Measurements from ENCODE around the gene GFY. TPM values are rescaled to one million over a fixed set of nuclear protein-coding genes. Genes with fewer than 3 reads are reported as not detected.

GFY gene, protein sequence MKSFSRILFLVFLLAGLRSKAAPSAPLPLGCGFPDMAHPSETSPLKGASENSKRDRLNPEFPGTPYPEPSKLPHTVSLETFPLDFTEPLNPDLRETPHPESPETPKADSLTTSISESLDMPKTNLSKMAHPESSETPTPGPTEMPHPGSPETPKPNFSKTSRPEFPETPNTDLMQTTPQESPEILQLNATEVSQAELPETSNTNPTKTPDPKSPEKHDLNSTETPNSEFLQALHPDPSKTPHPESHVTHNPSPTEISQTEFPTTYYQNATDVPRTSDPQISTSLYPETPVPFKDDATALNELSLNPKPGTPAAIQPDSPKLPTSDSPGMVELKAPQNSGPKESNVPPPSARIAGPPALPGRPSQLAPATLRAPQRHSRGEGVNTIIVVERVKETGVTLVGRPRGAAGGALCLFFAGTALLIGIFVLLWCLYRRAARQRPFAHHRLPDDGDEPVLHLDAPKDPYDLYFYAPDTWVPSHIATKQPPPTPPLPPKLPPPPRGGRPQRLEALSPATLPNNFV
- 0.35 TPM for polyA plus RNA-seq (2013, experiment 1 of 2)
- 1.3 TPM for polyA plus RNA-seq (2013, experiment 2 of 2)

DNA sequence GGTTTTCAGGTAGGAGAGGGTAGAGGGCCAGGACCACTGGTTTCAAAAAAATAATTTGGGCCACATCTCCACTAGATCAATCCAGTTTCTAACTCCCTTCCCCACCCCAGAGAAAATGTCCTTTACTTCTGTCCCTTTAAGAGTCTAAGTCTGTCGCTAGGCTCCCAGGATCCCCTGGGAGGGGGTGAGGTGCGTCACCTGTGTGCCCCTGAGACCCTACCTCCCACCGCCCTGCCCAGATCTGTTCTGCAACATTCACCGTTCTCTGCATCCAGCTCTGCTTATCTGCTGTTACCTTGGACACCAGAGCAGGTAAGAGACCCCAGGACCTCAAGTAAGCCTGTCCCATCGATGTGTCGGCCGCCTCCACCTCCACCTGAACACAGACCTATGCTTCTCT is at the start of gene GFY:
GFY (plus strand) TSS at position 211 of the 400 bp plus-strand sequence. CDS start 1,043 bp downstream, outside the sequence.
- H3K36me3 ChIP-seq (ENCODE audit: insufficient read depth, low read length): no peaks in the 10 kb centered on the region
- no peak within 1 kb of the TSS for H3K9ac ChIP-seq (ENCODE audit: low read depth, low read length)
- H3K27me3 ChIP-seq (ENCODE audit: insufficient read depth, low read length): peaks cover 88% of the 10 kb centered on the region
- no peaks in the 10 kb centered on the region for H3K9me3 ChIP-seq (ENCODE audit: insufficient read depth, low read depth, low read length)
- H3K4me1 ChIP-seq (ENCODE audit: insufficient read depth, low read length): peaks cover 24% of the 10 kb centered on the region; the same call in 1 of the 2 replicates
- 34% methylated on average over 7 of the region's 7 CpGs for WGBS
- H3K27ac ChIP-seq (ENCODE audit: low read depth, low read length): no peak within 1 kb of the TSS
- H3K4me3 ChIP-seq (ENCODE audit: low read length): peak within 1 kb of the TSS; percentile 39

DNA sequence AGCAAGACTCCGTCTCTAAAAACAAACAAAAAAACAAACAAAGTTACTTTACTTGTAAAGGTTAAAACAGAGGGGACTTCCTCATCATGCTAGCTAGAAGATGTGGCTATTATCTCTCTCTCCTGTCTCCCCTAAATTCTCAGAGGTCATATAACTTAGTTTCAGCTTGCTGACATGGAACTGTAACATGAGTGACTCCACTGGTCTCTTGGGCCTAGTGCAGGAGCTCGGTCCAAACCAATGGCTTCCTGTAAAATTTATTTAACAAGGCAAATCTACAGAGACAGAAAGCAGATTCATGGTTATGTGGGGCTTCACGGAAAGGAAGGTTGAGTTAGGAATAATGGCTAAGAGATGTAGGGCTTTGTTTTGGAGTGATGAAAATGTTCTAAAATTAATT is 46.7 kb upstream of the GFY start:
- Histone ChIP-seq H3K4me3 (ENCODE audit: low read length) (no peak overlapping the region), H3K36me3 (ENCODE audit: insufficient read depth, low read length) (no peaks in the 10 kb centered on the region), H3K4me1 (ENCODE audit: insufficient read depth, low read length) (no peaks in the 10 kb centered on the region), H3K27ac (ENCODE audit: low read depth, low read length) (no peak overlapping the region), H3K27me3 (ENCODE audit: insufficient read depth, low read length) (no peaks in the 10 kb centered on the region), H3K9ac (ENCODE audit: low read depth, low read length) (no peak overlapping the region), H3K9me3 (ENCODE audit: insufficient read depth, low read depth, low read length) (peaks cover 6% of the 10 kb centered on the region)
- 93% methylated on average over 3 of the region's 3 CpGs for WGBS

DNA sequence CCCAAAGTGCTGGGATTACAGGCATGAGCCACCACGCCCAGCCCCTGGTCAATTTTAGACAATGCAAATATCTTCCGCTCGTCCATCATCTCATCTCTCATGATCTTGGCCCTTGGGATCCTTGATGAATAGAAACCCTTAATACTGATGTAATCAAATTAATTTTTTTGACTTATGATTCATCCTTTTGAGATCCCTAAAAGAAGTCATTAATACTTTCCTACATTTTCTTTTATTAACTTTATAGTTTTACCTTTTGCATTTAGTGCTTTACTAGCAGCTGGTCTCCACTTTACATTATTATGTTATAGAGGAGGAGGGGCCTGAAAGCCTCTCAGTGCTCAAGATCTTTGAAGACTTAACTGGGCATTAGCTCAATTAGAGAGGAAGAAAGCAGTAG is 44.8 kb upstream of the GFY start:
- peaks cover 8% of the 10 kb centered on the region for H3K9me3 ChIP-seq (ENCODE audit: insufficient read depth, low read depth, low read length)
- H3K4me3 ChIP-seq (ENCODE audit: low read length): no peak overlapping the region
- 95% methylated on average over 3 of the region's 3 CpGs for WGBS
- H3K4me1 ChIP-seq (ENCODE audit: insufficient read depth, low read length): no peaks in the 10 kb centered on the region
- no peak overlapping the region for H3K27ac ChIP-seq (ENCODE audit: low read depth, low read length)
- no peaks in the 10 kb centered on the region for H3K36me3 ChIP-seq (ENCODE audit: insufficient read depth, low read length)
- no peaks in the 10 kb centered on the region for H3K27me3 ChIP-seq (ENCODE audit: insufficient read depth, low read length)
- no peak overlapping the region for H3K9ac ChIP-seq (ENCODE audit: low read depth, low read length)

DNA sequence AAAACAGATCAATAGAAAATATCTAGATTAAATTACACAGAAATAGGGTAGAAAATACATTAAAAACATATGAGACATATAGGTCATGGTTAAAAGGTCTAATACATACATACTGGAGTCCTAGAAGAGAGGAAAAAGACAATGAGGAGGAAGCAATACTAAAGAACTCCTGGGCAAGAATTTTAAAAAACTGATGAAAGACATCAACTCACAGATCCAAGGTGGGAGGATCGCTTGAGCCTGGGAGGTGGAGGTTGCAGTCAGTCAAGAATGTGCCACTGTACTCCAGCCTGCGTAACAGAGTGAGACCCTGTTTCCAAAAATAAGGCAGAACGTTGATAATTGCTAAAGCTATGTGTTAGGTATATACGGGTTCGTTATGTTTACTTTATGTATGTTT is 42.5 kb upstream of the GFY start:
- Histone ChIP-seq H3K27ac (ENCODE audit: low read depth, low read length) (no peak overlapping the region), H3K36me3 (ENCODE audit: insufficient read depth, low read length) (no peaks in the 10 kb centered on the region), H3K4me1 (ENCODE audit: insufficient read depth, low read length) (no peaks in the 10 kb centered on the region), H3K9ac (ENCODE audit: low read depth, low read length) (no peak overlapping the region), H3K27me3 (ENCODE audit: insufficient read depth, low read length) (no peaks in the 10 kb centered on the region), H3K4me3 (ENCODE audit: low read length) (no peak overlapping the region), H3K9me3 (ENCODE audit: insufficient read depth, low read depth, low read length) (peaks cover 8% of the 10 kb centered on the region)
- WGBS: 90% methylated on average over 5 of the region's 5 CpGs

DNA sequence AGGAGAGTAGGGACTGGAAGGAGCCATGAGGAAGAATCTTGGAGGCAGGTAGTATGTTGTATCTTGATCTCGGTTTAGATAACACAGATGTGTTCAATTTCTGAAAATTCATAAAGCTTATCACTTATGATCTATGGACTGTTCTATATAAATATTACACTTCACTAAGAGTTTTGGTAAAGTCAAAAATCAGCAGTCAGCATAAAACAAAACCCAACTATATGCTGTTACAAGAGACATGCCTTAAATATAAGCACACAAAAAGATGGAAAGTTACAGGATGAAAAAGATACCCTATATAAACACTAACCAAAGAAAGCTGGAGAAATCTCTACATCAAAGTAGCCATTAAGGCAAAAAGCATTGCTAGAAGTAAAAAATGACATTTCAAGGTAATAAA is 41.6 kb upstream of the GFY start:
- H3K27ac ChIP-seq (ENCODE audit: low read depth, low read length): no peak overlapping the region
- H3K9me3 ChIP-seq (ENCODE audit: insufficient read depth, low read depth, low read length): peaks cover 8% of the 10 kb centered on the region
- no peak overlapping the region for H3K4me3 ChIP-seq (ENCODE audit: low read length)
- H3K4me1 ChIP-seq (ENCODE audit: insufficient read depth, low read length): no peaks in the 10 kb centered on the region
- H3K27me3 ChIP-seq (ENCODE audit: insufficient read depth, low read length): no peaks in the 10 kb centered on the region
- H3K36me3 ChIP-seq (ENCODE audit: insufficient read depth, low read length): no peaks in the 10 kb centered on the region
- H3K9ac ChIP-seq (ENCODE audit: low read depth, low read length): no peak overlapping the region
- no CpG with 5 or more reads among the region's 1 CpG for WGBS

DNA sequence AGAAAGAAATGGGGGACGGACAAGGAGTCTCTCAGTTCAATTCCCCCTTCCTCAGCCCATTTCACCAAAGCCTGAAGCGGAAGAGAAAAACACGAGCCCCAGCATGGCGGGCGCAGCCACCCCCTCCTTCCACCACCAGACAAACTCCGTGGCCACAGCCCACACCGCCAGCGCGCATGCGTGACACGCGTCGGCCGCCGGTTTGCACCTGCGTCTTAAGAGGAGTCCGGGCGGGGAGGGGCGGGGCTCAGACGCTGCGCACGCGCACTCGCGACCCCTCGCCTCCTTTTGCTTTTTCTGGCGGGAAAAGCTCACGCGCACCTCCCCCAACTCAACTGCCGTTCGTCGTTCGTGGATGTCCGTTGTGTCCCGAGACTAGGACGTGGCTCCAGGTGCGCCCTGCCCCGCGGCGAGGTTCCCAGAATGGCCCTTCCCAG is 37.2 kb upstream of the GFY start, which contains the start of gene KASH5:
KASH5 (plus strand) TSS at position 314 of the 437 bp plus-strand sequence. CDS start 2,635 bp downstream, outside the sequence.
- WGBS: 91% methylated on average over 40 of the region's 40 CpGs
- Histone ChIP-seq H3K9me3 (ENCODE audit: insufficient read depth, low read depth, low read length) (0 out of 2 replicates have a peak, but pooled peaks cover 3% of the 10 kb centered on the region), H3K4me1 (ENCODE audit: insufficient read depth, low read length) (no peaks in the 10 kb centered on the region), H3K27ac (ENCODE audit: low read depth, low read length) (no peak within 1 kb of the TSS), H3K36me3 (ENCODE audit: insufficient read depth, low read length) (no peaks in the 10 kb centered on the region), H3K4me3 (ENCODE audit: low read length) (no peak within 1 kb of the TSS), H3K27me3 (ENCODE audit: insufficient read depth, low read length) (no peaks in the 10 kb centered on the region), H3K9ac (ENCODE audit: low read depth, low read length) (no peak within 1 kb of the TSS)

DNA sequence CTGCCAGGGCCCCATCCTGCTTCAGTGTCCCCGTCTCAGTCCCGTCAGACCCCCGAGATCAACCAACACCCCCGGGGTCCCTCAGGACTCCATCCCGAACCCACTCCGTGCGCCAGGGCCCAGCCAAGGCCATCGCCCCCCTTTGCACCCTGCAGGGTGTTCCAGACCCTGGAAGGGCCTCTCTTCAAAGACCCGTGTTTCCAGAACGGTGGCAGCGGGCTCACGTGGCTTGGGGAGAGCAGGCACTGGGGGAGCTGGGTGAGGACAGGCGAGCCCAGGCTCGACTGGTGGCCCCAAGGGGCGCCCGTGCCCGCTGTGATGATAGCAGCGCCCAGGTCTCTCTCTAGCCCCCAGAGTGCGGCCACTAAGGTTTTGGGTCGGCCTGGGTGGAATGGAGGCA is 35.8 kb upstream of the GFY start:
- WGBS: 92% methylated on average over 20 of the region's 20 CpGs
- Histone ChIP-seq H3K9ac (ENCODE audit: low read depth, low read length) (no peak overlapping the region), H3K27me3 (ENCODE audit: insufficient read depth, low read length) (no peaks in the 10 kb centered on the region), H3K4me1 (ENCODE audit: insufficient read depth, low read length) (no peaks in the 10 kb centered on the region), H3K27ac (ENCODE audit: low read depth, low read length) (no peak overlapping the region), H3K4me3 (ENCODE audit: low read length) (no peak overlapping the region), H3K9me3 (ENCODE audit: insufficient read depth, low read depth, low read length) (no peaks in the 10 kb centered on the region), H3K36me3 (ENCODE audit: insufficient read depth, low read length) (no peaks in the 10 kb centered on the region)

DNA sequence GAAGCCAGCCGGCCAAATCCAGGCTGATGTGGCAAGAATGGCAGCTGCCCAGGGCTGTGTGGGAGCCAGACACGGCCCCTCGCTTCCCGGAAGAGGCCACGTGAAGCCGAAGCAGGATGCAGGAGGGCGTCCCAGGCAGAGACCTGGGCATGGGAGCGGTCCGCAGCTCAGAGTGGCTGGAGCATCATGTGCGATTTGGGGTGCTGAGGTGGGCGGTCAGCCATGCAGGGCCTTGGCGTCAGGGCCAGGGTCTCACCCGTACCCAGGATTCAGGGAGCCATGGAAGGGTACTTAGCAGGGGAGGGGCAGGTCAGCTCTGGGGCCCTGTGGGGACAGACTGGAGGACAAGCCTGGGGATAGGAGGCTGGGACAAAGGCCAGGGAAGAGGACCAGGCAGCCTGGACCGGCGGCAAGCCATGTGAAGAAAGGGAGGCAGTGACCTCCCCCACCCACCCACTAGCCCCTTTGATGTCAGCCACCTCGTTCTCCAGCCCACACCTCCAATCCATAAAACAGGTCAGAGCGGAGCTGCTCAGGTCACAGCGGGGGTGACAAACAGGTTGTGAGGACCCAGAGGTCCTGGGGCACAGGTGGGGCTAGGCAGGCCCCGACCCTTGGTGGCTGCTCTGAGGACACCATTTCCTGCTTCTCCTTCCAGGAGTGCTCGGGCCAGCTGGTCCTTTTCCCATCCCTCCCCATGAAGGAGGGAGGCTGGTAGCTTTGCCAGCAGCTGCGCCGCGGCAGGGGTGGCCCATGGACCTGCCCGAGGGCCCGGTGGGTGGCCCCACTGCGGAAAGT is 34.9 kb upstream of the GFY start:
- H3K4me1 ChIP-seq (ENCODE audit: insufficient read depth, low read length): no peaks in the 10 kb centered on the region
- no peaks in the 10 kb centered on the region for H3K36me3 ChIP-seq (ENCODE audit: insufficient read depth, low read length)
- no peaks in the 10 kb centered on the region for H3K27me3 ChIP-seq (ENCODE audit: insufficient read depth, low read length)
- H3K27ac ChIP-seq (ENCODE audit: low read depth, low read length): no peak overlapping the region
- H3K4me3 ChIP-seq (ENCODE audit: low read length): no peak overlapping the region
- H3K9me3 ChIP-seq (ENCODE audit: insufficient read depth, low read depth, low read length): no peaks in the 10 kb centered on the region
- 80% methylated on average over 24 of the region's 26 CpGs for WGBS
- H3K9ac ChIP-seq (ENCODE audit: low read depth, low read length): no peak overlapping the region

DNA sequence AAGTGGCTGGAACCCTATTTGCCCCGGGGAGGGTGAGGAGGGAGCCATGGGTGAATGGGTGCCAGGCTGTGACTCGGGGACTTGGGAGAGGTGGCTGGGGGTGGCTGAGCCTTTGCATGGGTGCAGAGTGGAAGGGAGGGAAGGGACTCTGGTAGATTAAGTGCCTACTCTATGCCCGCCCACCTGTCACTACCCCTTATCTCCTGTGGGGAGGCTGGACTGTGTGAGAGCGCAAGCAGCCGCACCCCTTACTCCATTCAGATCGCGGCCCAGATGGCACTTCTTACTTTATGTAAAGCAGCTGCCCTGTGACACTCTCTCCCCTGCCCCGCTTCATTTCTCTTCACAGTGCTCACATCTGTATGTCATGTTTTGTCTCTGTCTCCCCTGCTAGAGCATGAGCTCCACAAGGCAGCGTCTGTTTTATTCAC is 34.2 kb upstream of the GFY start:
- Histone ChIP-seq H3K9ac (ENCODE audit: low read depth, low read length) (no peak overlapping the region), H3K27me3 (ENCODE audit: insufficient read depth, low read length) (no peaks in the 10 kb centered on the region), H3K36me3 (ENCODE audit: insufficient read depth, low read length) (no peaks in the 10 kb centered on the region), H3K9me3 (ENCODE audit: insufficient read depth, low read depth, low read length) (no peaks in the 10 kb centered on the region), H3K4me1 (ENCODE audit: insufficient read depth, low read length) (no peaks in the 10 kb centered on the region), H3K27ac (ENCODE audit: low read depth, low read length) (no peak overlapping the region), H3K4me3 (ENCODE audit: low read length) (no peak overlapping the region)
- 77% methylated on average over 9 of the region's 9 CpGs for WGBS

DNA sequence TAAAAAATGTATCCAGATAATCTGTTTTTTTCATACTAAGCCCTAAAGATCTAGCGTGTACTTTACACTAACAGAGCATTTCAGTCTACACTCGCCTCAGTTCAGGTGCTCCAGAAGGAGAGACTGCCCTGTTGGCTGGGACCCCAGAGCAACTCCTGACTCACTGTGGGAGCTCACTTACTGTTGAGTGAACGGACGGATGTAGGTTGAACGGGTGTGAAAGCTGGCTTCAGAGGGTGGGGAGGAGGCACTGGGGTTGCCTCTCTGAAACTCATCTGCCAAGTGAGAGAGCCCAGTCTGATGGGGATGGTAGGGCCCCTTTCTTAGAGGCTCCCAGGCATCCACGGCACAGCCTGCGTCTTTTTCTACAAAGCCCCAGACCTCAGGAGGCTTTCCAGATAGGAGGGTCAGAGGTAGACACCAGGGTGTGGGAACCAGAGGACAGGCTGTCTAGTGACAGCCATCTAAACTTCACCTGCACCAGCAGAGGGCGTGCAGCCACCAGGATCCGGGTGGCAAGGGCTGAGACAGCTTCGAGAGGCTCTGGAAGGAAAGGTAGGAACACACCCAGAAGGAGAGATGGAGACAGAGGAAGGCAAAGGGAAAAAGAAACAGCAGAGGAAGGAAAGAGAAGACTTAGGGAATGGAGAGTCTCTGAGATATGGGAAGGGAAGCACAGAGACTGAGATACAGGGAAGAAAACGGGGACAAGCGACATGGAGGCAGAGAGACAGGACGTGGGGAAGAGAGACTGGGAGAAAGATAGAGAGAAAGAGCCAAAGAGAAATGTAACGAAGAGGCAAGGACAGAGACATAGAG is 33.4 kb upstream of the GFY start:
- no peak overlapping the region for H3K27ac ChIP-seq (ENCODE audit: low read depth, low read length)
- no peaks in the 10 kb centered on the region for H3K36me3 ChIP-seq (ENCODE audit: insufficient read depth, low read length)
- H3K4me3 ChIP-seq (ENCODE audit: low read length): no peak overlapping the region
- no peaks in the 10 kb centered on the region for H3K9me3 ChIP-seq (ENCODE audit: insufficient read depth, low read depth, low read length)
- no peaks in the 10 kb centered on the region for H3K4me1 ChIP-seq (ENCODE audit: insufficient read depth, low read length)
- no peaks in the 10 kb centered on the region for H3K27me3 ChIP-seq (ENCODE audit: insufficient read depth, low read length)
- H3K9ac ChIP-seq (ENCODE audit: low read depth, low read length): no peak overlapping the region
- WGBS: 42% methylated on average over 14 of the region's 14 CpGs

Measured in HUES64 (cell line).